ENCODE results near the gene CFAP221.
"Not testable (repeated sequence)": the region's sequence is repeated elsewhere in the genome, so short reads cannot be mapped to it uniquely, and the experiment has no call there.

CFAP221 gene

GRCh38 chr2:119591523-119591922 is 47.3 kb downstream of the CFAP221 start:
- no peak for DNase-seq

GRCh38 chr2:119592436-119592835 is 48.2 kb downstream of the CFAP221 start:
- no peak for DNase-seq

GRCh38 chr2:119596638-119597037 is 52.4 kb downstream of the CFAP221 start:
- DNase-seq: no peak

- no peak for DNase-seq
Observed at GRCh38 chr2:119598596-119599263, 54.5 kb downstream of the CFAP221 start.

- no peak for DNase-seq
Observed at GRCh38 chr2:119599384-119599783, 55.1 kb downstream of the CFAP221 start.

- DNase-seq: no peak
Observed at GRCh38 chr2:119605096-119605495, 60.8 kb downstream of the CFAP221 start.

- no peak for DNase-seq
Observed at GRCh38 chr2:119606674-119607073, 62.4 kb downstream of the CFAP221 start.

GRCh38 chr2:119608553-119608952 is 64.3 kb downstream of the CFAP221 start:
- DNase-seq: no peak

- no peak for DNase-seq
Observed at GRCh38 chr2:119609337-119609736, 65.1 kb downstream of the CFAP221 start.

- not testable (repeated sequence) for DNase-seq
Observed at GRCh38 chr2:119614140-119614539, 69.9 kb downstream of the CFAP221 start.

GRCh38 chr2:119616421-119616820 is 72.2 kb downstream of the CFAP221 start:
- DNase-seq: no peak

- no peak for DNase-seq
Observed at GRCh38 chr2:119617455-119617854, 73.2 kb downstream of the CFAP221 start.

- not testable (repeated sequence) for DNase-seq
Observed at GRCh38 chr2:119618725-119619124, 74.5 kb downstream of the CFAP221 start.

- DNase-seq: no peak
Observed at GRCh38 chr2:119625226-119625625, 81.0 kb downstream of the CFAP221 start.

GRCh38 chr2:119629323-119629825 is 85.1 kb downstream of the CFAP221 start:
- DNase-seq: no peak

GRCh38 chr2:119630121-119630520 is 85.9 kb downstream of the CFAP221 start:
- no peak for DNase-seq

GRCh38 chr2:119637371-119637770 is 93.1 kb downstream of the CFAP221 start:
- DNase-seq: no peak

- DNase-seq: no peak
Observed at GRCh38 chr2:119638246-119638645, 94.0 kb downstream of the CFAP221 start.

- peak; percentile 80 for DNase-seq
Observed at GRCh38 chr2:119638685-119639554, 94.7 kb downstream of the CFAP221 start.

GRCh38 chr2:119641562-119642258 is 97.5 kb downstream of the CFAP221 start:
- DNase-seq: peak; percentile 92

GRCh38 chr2:119644186-119644585 is 99.9 kb downstream of the CFAP221 start:
- no peak for DNase-seq

GRCh38 chr2:119645173-119645855 is 101.1 kb downstream of the CFAP221 start:
- no peak for DNase-seq

GRCh38 chr2:119646149-119646548 is 101.9 kb downstream of the CFAP221 start:
- no peak for DNase-seq

All from islet precursor cell (in vitro differentiated cells).